HL-60 (cell line): ENCODE data around the gene DIPK2A.

ENCODE experiments used
- CTCF ChIP-seq: IDR thresholded peaks from one replicate; pipeline ENCODE4 v1.5.1; 2011; ENCODE audit warnings: low read length, control low read depth, inconsistent platforms; ENCODE audit not compliant: insufficient read depth
- GABPA ChIP-seq: IDR thresholded peaks from 2 replicates; pipeline ENCODE4 v1.6.1; 2012; ENCODE audit warnings: low read depth
- POLR2AphosphoS5 ChIP-seq: IDR thresholded peaks from 2 replicates; pipeline ENCODE4 v1.6.1; 2012; ENCODE audit warnings: low read depth
- REST ChIP-seq: IDR thresholded peaks from 2 replicates; pipeline ENCODE4 v1.6.1; 2012; ENCODE audit warnings: low read depth; ENCODE audit not compliant: insufficient replicate concordance
- SPI1 ChIP-seq: IDR thresholded peaks from 2 replicates; pipeline ENCODE4 v1.6.1; 2012; ENCODE audit warnings: low read depth, mild to moderate bottlenecking, borderline replicate concordance

GRCh38 chr3:143972155-143972504, 507 bp downstream of the DIPK2A start:
- TF ChIP-seq CTCF (no peak), REST (peak; percentile 29), POLR2AphosphoS5 (peak; percentile 53; the same call in 1 of the 2 replicates), GABPA (no peak), SPI1 (no peak)
